ENCODE measurements around the gene INVS.
"Not testable (repeated sequence)": the region's sequence is repeated elsewhere in the genome, so short reads cannot be mapped to it uniquely, and the experiment has no call there.

INVS gene

DNA sequence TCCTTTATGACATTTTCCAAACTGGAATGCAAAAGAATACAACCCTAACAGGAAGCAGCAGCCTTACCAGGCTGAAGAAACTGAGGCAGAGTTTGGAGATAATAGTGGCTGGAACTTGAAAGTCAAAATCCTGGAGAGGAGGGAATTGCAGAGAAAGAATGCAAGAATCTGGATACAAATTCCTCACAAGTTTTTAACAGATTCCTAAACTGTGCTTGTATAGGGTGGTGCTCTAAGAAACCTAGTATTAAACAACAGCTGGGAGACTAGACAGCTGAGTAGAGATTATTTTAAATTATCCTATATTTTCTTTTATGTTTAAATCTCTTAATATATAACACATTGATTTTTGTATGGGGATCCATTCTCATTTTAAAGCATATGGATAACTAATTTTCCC, 30.7 kb downstream of the INVS start:
- DNase-seq = no peak

GRCh38 chr9:100131216-100131615, 32.2 kb downstream of the INVS start:
- DNase-seq = no peak

- no peak for DNase-seq
These were observed 32.9 kb downstream of the INVS start for GRCh38 chr9:100131875-100132430.

DNA sequence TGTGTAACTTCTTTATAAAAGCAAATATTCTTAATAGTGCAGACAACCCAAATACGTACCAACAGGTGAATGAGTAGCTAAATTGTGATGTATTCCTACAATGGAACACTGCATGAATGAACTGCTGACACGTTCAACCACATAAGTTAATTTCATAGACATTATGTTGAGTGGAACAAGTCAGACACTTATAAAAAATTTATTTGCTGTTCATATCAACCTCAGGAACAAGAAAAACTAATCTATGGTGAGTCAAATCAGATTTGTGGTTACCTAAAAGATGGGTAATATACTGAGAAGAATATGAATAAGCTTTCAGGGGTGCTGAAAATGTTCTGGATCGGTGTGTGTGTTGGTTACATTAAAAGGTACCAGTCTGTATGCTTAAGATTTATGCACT, 35.7 kb downstream of the INVS start:
- no peak for DNase-seq

DNA sequence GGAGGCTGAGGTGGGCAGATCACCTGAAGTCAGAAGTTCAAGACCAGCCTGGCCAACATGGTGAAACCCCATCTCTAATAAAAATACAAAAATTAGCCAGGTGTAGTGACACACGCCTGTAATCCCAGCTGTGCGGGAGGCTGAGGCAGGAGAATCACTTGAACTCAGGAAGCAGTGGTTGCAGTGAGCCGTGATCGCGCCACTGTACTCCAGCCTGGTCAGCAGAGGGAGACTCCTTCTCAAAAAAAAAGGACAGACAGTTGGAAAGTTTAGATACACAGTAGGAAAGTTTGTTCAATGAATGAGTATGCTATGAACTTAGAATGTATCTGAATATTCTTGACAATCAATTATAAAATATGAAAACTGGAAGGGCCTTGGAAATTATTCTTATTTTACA, 37.8 kb downstream of the INVS start:
- not testable (repeated sequence) for DNase-seq

- DNase-seq = not testable (repeated sequence)
These were observed 41.3 kb downstream of the INVS start for GRCh38 chr9:100140303-100140702.

GRCh38 chr9:100141862-100142261, 42.8 kb downstream of the INVS start:
- not testable (repeated sequence) for DNase-seq

DNA sequence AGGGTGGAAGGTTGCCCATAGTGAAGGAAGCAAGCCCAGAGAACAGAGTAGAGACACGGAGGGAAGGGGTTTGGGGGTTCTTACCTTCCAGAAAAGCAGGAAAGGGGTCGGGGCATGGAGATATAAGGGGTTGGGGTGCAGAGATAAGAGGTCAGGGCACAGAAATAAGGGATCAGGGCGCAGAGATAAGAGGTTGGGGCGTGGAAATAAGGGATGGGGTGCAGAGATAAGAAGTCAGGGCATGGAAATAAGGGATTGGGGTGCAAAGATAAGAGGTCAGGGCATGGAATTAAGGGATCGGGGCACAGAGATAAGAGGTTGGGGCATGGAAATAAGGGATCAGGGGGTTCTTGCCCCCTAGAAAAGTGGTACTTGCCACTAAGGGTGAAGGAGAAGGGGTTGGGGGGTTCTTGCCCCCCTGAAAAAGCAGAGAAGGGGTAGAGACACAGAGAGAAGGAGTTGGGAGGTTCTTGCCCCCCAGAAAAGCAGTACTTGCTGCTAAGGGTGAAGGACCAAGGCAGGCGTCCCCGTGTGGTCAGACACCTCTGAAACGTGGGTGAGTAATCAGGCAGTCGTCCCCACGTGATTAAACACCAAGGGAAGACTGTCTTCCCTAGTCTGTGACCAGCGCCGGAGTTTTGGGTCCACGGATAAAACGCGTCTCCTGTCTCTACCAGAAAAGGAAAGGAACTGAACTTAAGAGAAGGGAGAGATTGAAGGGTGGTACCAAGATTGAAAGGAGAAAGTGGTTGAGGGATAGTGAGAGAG, 46.3 kb downstream of the INVS start:
- not testable (repeated sequence) for DNase-seq

DNA sequence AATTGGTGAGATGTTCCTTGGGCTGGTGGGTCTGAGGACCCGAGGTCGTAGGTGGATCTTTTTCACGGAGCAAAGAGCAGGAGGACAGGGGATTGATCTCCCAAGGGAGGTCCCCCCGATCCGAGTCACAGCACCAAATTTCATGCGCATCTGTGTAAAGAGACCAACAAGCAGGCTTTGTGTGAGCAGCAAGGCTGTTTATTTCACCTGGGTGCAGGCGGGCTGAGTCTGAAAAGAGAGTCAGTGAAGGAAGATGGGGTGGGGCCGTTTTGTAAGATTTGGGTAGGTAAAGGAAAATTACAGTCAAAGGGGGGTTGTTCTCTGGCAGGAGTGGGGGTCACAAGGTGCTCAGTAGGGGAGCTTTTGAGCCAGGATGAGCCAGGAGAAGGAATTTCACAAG, 46.9 kb downstream of the INVS start:
- not testable (repeated sequence) for DNase-seq

DNA sequence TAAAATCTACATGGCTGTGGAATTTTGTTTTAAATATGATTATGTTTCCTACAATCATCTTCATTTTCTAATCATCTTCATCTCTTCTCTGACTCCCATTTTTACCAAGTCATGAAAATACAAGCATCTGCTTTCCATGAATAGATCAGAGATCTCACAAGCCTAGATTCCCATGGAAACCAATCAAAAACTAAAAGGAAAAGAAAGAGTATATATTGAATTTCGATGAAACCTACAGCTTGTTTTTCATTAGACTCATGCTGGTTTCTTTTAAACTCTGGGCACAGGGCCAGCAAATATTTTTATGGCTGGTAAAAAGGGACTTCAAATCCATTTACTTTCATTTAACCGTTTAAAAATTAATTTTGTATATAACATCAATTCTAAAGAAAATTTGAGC, 51.2 kb downstream of the INVS start:
- no peak for DNase-seq

DNA sequence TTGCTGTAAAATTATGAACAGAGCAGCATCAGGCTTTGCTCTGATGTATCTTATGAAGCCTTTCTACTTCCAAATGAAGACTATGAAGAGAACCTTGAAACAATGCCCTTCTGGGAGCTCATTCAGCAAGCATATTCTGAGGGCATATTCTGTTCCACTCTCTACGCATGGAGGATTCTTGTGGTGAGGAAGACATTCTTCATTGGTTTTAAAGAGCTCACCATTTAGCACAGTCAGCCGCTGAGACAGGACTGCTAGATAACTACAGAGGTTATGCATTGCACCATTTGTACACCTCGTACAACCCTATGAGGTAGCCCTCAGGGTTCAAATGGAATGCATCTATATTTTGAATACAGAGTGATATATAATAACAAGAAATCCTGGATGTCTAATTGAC, 61.0 kb downstream of the INVS start:
- no peak for DNase-seq

- no peak for DNase-seq
These were observed 68.1 kb downstream of the INVS start for GRCh38 chr9:100167176-100167575.

DNA sequence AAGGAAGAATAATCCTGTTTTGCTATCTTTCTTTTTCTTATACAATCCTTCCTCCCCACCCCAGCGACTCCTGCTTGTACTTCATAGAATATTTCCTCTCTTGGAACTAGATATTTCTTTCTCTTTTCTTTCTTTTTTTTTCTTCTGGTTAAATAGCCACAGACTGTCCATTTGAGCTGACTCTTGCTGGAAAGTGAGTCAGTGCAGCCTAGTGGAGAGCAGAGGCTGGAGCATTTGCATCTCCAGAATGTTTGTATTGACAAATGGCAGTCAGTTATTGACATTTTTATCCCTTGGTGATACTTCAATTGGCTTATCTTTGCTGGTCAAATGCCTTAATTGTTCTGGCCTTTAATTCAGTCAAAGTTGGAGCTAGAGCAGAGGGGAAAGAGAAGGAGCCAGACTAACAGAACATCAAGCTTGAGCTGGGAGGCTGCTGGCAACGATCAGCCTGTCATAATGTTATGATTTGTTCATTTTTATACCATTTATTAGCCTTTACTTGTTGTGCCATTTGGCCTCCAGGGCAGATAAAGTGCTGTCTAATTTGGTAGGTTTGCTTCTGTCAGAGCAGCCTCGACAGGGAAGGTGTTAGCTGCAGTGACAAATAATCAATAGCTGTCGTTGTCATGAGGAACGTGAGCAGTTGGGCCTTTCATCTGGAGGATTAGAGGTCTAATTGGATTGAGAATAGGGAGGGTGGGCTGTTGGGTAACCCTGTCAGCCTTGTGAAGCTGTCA, 69.0 kb downstream of the INVS start:
- DNase-seq = no peak

GRCh38 chr9:100170085-100170484, 71.0 kb downstream of the INVS start:
- DNase-seq = no peak

DNA sequence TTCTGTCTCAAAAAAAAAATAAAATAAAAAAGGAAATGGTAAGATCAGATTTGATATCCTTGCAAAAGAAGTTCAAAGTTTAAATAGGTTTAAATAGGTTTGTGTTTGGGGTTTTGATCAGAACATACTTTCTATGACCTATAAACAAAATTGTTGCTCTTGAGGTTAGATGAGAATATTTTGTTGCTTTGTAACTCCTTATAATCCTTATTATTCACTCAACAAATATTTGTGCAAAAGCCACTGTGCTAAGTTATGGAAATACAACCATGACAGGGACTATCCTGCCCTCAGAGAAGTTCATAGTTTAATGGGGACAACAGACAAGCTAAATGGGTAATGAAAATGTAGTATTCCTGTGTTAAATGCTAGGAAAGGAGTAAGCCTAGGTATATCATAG, 71.5 kb downstream of the INVS start:
- DNase-seq = no peak

- no peak for DNase-seq
These were observed 87.3 kb downstream of the INVS start for GRCh38 chr9:100186356-100186755.

DNA sequence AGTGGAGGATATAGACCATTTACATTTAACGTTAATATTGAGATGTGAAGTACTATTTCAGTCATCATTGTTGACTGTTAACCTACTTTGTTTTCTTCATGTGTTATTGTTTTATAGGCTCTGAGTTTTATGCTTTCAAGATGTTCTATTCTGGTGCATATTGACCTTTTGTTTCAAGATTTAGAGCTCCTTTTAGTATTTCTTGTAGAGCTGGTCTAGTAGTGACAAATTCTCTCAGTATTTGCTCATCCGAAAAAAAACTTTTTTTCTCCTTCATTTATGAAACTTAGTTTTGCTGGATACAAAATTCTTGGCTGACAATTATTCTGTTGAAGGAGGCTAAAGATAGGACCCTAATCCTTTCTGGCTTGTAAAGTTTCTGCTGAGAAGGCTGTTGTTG, 91.3 kb downstream of the INVS start:
- DNase-seq = no peak

DNA sequence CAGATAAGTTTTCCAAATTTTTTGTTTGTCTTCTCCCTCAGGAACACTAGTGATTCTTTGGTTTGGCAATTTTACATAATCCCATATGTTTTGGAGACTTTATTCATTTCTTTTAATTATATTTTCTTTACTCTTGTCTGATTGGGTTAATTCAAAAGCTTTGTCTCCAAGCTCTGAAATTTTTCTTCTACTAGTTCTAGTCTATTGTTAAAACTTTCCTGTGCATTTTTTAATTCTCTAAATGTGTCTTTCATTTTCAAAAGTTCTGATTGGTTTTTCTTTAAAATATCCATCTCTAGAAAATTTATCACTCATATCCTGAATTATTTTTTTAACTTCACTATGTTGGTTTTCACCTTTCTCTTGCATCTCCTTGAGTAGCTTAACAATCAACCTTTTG, 92.2 kb downstream of the INVS start:
- DNase-seq = no peak

DNA sequence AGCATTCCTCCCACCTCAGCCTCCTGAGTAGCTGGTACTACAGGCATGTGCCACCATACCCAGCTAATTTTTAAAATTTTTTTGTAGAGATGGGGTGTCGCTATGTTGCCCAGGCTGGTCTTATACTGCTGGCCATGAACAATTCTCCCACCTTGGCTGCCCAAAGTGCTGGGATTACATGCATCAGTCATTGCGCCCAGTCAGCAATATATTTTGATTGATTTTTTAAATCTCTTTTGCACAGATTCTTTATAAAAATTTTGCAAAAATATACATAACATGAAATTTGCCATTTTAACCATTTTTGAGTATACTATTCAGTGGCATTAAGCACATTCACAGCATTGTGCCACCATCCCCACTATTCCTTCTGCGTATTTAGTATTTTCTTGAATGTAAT, 94.0 kb downstream of the INVS start:
- no peak for DNase-seq

DNA sequence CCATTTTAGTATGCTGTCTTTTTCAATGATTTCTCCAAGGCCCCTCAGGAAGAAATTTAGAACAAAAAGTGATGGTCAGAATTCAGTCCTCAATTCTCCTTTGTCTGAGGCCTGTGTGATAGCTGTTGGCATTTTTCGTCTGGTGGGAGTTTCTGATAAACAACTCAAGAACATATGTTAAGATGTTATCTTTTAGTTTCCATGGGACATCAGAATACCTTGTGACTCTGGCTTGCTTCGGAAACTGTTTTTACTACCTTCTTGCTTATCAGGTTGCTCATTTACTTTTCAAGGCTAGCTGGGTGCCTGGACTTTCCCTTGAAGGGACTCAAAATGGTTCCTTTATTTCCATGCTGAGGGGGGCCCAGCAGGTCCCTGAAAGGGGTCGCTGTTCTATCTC, 97.2 kb downstream of the INVS start:
- DNase-seq = no peak

- DNase-seq = no peak
These were observed 97.8 kb downstream of the INVS start for GRCh38 chr9:100196828-100197227.

- no peak for DNase-seq
These were observed 98.5 kb downstream of the INVS start for GRCh38 chr9:100197553-100197952.

DNA sequence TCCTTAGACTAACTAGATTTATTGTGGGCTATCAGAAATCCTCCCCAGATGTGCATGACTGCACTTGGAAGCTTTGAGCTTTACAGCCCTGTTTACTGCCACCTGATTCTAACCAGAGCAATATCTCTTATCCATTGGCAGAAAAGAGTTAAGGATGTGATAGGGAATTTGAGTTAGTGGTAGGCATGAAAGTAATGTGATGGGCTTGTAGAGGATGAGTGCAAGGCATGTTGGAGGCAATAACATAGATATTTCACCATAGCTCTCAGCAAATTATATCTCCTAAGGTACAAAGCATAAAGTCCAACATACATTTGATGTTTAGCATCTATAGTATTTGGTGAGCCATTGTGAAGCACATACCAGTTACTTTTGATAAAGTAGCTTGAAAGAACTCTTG, 103.8 kb downstream of the INVS start:
- DNase-seq = no peak

GRCh38 chr9:100204796-100205195, 105.8 kb downstream of the INVS start:
- no peak for DNase-seq

Measured in CD4-positive, alpha-beta T cell treated with Interleukin-17A for 1 hour (primary cell).